HG02759 (cell line): Measurements from ENCODE around the gene RPL29.

Source experiments
- ATAC-seq: cut with Tn5 transposase; IDR thresholded peaks from one replicate; pipeline ENCODE4 v1.9.1; 2021; ENCODE audit warnings: mild to moderate bottlenecking, moderate library complexity; ENCODE audit not compliant: unreplicated experiment

Gene RPL29

GRCh38 chr3:52026041-52026440, 30.3 kb upstream of the RPL29 start:
- no peak for ATAC-seq

GRCh38 chr3:52025453-52025852, 29.8 kb upstream of the RPL29 start:
- no peak for ATAC-seq

- ATAC-seq = no peak
Measured at GRCh38 chr3:52024765-52025452, 29.2 kb upstream of the RPL29 start.

GRCh38 chr3:52023860-52024764, 28.4 kb upstream of the RPL29 start:
- peak; percentile 72 for ATAC-seq

- no peak for ATAC-seq
Measured at GRCh38 chr3:52023101-52023770, 27.5 kb upstream of the RPL29 start.

GRCh38 chr3:52022323-52023100, 26.8 kb upstream of the RPL29 start:
- no peak for ATAC-seq

GRCh38 chr3:52021489-52022268, 26.0 kb upstream of the RPL29 start:
- ATAC-seq = no peak

- no peak for ATAC-seq
Measured at GRCh38 chr3:52020796-52021195, 25.1 kb upstream of the RPL29 start.

- no peak for ATAC-seq
Measured at GRCh38 chr3:52019352-52020080, 23.8 kb upstream of the RPL29 start.

- ATAC-seq = no peak
Measured at GRCh38 chr3:52018319-52019000, 22.8 kb upstream of the RPL29 start.

GRCh38 chr3:52017586-52017985, 21.9 kb upstream of the RPL29 start:
- ATAC-seq = no peak

- ATAC-seq = no peak
Measured at GRCh38 chr3:52015438-52016228, 19.9 kb upstream of the RPL29 start.

GRCh38 chr3:52014613-52015012, 18.9 kb upstream of the RPL29 start:
- ATAC-seq = no peak

GRCh38 chr3:52013802-52014598, 18.3 kb upstream of the RPL29 start:
- no peak for ATAC-seq

- no peak for ATAC-seq
Measured at GRCh38 chr3:52012699-52013098, 17.0 kb upstream of the RPL29 start.

- no peak for ATAC-seq
Measured at GRCh38 chr3:52010431-52010830, 14.7 kb upstream of the RPL29 start.

GRCh38 chr3:52007291-52007690, 11.6 kb upstream of the RPL29 start:
- no peak for ATAC-seq
